ENCODE results near the gene AJAP1. TPM values are rescaled to one million over a fixed set of nuclear protein-coding genes. Genes with fewer than 3 reads are reported as not detected.
A peak's percentile ranks its signal among the peaks of the same experiment; 100 is the strongest.

AJAP1 gene
- total RNA-seq, 2 experiments from 2014 or later: not detected

DNA sequence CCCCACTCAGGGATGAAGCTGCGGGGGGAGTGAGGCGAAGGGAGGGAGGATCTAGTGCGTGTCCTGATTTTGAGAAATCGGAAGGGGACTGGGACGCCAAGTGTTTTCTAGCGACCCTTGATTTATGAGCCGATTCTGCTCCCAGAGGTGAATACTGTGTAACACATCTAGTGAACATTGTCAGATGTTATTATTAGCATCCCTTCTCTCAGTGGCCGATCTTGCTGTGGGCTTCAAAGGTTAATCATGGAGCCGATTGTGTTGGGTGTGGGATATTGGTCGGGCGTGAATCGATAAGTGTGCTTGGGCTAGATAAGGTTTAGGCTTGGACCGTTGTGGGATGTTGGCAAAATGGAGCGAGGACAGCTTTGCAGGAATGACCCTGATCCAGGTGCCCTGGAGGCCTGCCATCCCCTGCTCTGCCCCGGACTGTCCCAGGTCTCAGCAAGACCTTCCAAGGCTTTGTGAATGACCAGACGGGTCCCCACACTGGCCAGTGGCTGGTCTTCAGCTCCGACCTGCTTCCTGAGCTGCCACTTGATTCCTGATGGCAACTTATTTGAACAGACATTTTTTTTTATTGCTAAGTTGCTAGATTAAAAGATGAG, 2.2 kb downstream of the AJAP1 start:
- ChIA-PET POLR2A (interaction anchor here (0.5 kb wide), 1 partner anchor 10 kb away, joined by 3 read pairs; no protein-coding TSS in a partner anchor), CTCF (ENCODE audit: unreplicated experiment) (interaction anchor here (1.2 kb wide), 1 partner anchor 167 kb away, joined by 3 read pairs; no protein-coding TSS in a partner anchor)
- Histone ChIP-seq H2AFZ (ENCODE audit: low read length) (no peak overlapping the region), H3K4me3 (ENCODE audit: low read depth, low read length, poor library complexity, severe bottlenecking) (no peak overlapping the region), H3K9me2 (ENCODE audit: insufficient read depth, low read length) (no peaks in the 10 kb centered on the region), H3K36me3 (ENCODE audit: insufficient read depth, low read length) (no peaks in the 10 kb centered on the region), H3K27ac (ENCODE audit: low read depth, low read length, poor library complexity, severe bottlenecking) (no peak overlapping the region), H3K9me3 (ENCODE audit: low read length) (no peaks in the 10 kb centered on the region), H4K20me1 (ENCODE audit: insufficient read depth, low read length) (no peaks in the 10 kb centered on the region), H3K4me2 (ENCODE audit: low read length) (peak overlapping the region; percentile 17; the same call in 1 of the 2 replicates), H3K79me2 (ENCODE audit: insufficient read depth, low read depth, low read length) (no peaks in the 10 kb centered on the region), H3K4me1 (ENCODE audit: insufficient read depth, low read length, poor library complexity, severe bottlenecking) (peaks cover 10% of the 10 kb centered on the region)
- TF ChIP-seq, protein P1, sequence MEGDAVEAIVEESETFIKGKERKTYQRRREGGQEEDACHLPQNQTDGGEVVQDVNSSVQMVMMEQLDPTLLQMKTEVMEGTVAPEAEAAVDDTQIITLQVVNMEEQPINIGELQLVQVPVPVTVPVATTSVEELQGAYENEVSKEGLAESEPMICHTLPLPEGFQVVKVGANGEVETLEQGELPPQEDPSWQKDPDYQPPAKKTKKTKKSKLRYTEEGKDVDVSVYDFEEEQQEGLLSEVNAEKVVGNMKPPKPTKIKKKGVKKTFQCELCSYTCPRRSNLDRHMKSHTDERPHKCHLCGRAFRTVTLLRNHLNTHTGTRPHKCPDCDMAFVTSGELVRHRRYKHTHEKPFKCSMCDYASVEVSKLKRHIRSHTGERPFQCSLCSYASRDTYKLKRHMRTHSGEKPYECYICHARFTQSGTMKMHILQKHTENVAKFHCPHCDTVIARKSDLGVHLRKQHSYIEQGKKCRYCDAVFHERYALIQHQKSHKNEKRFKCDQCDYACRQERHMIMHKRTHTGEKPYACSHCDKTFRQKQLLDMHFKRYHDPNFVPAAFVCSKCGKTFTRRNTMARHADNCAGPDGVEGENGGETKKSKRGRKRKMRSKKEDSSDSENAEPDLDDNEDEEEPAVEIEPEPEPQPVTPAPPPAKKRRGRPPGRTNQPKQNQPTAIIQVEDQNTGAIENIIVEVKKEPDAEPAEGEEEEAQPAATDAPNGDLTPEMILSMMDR (conservative IDR thresholded peaks at IDR 0.05; ENCODE audit: low read length): peak; percentile 38; the same call in 1 of the 2 replicates
- TF ChIP-seq EZH2phosphoT487 (IDR thresholded peaks at IDR 0.05; ENCODE audit: borderline replicate concordance, low read depth, low read length): no peak
- BruUV-seq (replicated peaks): no TSS peak
- intact Hi-C loops (cut with micrococcal nuclease; ENCODE audit: unreplicated experiment): loop anchor here (1.0 to 10.0 kb wide), 5 partner anchors 86 to 1088 kb away; no protein-coding TSS in a partner anchor
- no peak for DNase-seq (ENCODE audit: low spot score)

DNA sequence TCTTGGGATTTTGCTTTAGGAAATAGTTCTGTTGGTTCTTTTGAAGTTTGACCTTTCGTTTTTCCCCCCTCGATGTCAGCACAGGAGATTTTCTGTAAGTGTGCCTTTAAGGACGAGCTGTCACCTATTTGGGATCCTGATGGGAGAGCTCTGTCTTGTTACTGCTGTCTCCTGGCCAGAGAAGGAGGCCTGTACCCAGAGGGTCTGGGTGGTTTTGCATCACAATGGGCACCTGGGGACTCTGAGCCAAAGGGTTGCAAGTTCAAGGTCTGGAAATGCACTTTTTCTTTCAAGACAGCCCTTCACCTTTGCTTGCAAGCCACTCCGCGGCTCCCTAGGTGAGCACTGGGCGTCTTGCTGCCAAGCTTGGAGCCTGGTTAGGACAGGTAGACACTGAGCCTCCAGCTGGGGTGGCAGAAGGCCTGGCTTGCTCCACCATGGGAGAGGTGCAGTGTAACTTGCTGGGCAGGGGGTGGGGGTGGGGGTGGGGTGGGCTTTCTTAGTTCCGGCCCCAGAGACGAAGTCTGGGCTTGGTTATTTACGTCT, 2.9 kb downstream of the AJAP1 start:
- Histone ChIP-seq H3K27ac (ENCODE audit: low read depth, low read length, poor library complexity, severe bottlenecking) (no peak overlapping the region), H3K79me2 (ENCODE audit: insufficient read depth, low read depth, low read length) (no peaks in the 10 kb centered on the region), H3K4me2 (ENCODE audit: low read length) (no peak overlapping the region), H3K9me3 (ENCODE audit: low read length) (no peaks in the 10 kb centered on the region), H4K20me1 (ENCODE audit: insufficient read depth, low read length) (no peaks in the 10 kb centered on the region), H3K4me1 (ENCODE audit: insufficient read depth, low read length, poor library complexity, severe bottlenecking) (peaks cover 7% of the 10 kb centered on the region), H2AFZ (ENCODE audit: low read length) (no peak overlapping the region), H3K4me3 (ENCODE audit: low read depth, low read length, poor library complexity, severe bottlenecking) (no peak overlapping the region), H3K9me2 (ENCODE audit: insufficient read depth, low read length) (no peaks in the 10 kb centered on the region), H3K36me3 (ENCODE audit: insufficient read depth, low read length) (no peaks in the 10 kb centered on the region)
- DNase-seq (ENCODE audit: low spot score): no peak
- POLR2A ChIA-PET: interaction anchor here (0.5 to 0.6 kb wide), 3 partner anchors 10 to 372 kb away, joined by 3 read pairs; no protein-coding TSS in a partner anchor
- no TSS peak for BruUV-seq (replicated peaks)
- CTCF ChIA-PET (ENCODE audit: unreplicated experiment): no interaction called here
- intact Hi-C loops (cut with micrococcal nuclease; ENCODE audit: unreplicated experiment): loop anchor here (2.0 to 10.0 kb wide), 3 partner anchors 85 to 1087 kb away; no protein-coding TSS in a partner anchor
- TF ChIP-seq EZH2phosphoT487 (IDR thresholded peaks at IDR 0.05; ENCODE audit: borderline replicate concordance, low read depth, low read length): no peak
- TF ChIP-seq, protein P1 (conservative IDR thresholded peaks at IDR 0.05; ENCODE audit: low read length): no peak
